ENCODE data around the gene LCLAT1.
"Not testable (repeated sequence)": the region's sequence is repeated elsewhere in the genome, so short reads cannot be mapped to it uniquely, and the experiment has no call there.

LCLAT1 gene

DNA sequence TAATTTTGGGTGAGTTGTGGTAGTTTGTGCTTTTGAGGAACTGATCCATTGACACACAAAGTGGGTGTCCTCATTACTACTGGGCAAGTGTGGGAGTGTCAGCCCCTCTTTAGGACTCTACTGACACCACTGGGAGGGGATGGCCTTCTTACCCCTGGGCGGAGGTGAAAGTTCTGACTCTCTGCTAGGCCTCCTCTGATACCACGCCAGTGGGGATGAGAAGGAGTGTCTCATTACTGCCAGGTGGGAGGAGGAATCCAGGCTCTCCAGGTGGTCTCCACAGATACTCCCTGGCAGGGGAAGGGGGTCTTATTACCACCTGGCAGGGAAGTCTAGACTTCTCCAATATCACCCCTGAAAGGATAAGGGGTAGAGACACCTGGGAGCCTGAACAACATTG, 9.1 kb downstream of the LCLAT1 start:
- no peak for DNase-seq

DNA sequence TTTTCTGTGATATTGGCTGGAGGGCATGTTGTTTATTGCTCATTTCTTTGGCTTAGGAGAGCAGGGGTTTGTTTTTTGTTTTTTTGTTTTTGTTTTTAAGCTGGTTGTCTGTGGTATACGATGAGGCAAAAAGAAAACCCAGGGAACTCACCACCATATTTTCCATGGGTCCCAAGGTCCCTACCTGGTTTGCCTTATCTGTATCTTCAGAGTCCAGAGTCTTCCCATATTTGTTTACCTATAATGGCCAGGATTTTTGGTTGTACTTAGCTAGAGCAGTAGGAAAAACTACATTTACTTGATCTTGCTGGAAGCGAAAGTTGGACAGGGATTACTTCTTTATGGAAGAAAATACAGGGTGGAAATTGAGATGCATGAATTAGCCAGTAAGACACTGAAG, 9.5 kb downstream of the LCLAT1 start:
- DNase-seq, result no peak

DNA sequence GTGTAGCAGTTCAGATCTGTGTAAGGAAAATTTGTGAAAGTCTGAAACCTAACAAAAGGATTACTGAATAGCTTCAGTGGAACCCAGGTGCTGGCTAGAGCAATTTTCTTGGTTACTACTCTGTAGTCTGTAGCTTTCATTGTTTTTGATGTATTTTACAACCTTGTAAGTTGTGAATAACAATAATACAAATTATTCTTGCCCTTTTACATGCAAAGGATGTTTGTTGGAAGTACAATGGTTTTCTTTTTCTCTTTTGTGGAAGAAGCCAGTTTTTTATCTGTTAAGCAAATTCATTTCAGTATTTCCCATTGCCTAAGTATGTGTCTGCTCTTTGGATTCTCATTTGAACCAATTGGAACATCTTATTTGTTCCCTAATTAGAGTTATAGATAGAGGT, 10.2 kb downstream of the LCLAT1 start:
- no peak for DNase-seq

DNA sequence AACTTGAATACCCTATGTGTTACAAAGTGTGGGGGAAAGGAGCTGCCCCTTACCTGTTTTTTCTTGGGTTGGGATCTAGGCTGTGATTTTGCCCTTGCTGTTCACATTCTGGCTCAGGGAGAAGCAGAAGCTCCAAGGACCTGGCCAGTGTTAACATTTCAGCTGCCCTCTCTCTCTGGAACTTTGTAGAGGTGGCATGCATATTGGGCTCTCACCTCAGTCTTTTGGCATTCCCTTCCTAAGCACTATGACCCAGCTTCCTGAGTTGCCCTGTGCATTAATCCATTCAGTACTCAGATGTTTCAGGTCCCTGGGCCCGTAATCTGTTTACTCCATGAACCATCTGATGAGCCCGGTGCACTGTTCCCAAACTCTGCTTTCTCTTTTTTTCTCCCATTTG, 12.1 kb downstream of the LCLAT1 start:
- no peak for DNase-seq

DNA sequence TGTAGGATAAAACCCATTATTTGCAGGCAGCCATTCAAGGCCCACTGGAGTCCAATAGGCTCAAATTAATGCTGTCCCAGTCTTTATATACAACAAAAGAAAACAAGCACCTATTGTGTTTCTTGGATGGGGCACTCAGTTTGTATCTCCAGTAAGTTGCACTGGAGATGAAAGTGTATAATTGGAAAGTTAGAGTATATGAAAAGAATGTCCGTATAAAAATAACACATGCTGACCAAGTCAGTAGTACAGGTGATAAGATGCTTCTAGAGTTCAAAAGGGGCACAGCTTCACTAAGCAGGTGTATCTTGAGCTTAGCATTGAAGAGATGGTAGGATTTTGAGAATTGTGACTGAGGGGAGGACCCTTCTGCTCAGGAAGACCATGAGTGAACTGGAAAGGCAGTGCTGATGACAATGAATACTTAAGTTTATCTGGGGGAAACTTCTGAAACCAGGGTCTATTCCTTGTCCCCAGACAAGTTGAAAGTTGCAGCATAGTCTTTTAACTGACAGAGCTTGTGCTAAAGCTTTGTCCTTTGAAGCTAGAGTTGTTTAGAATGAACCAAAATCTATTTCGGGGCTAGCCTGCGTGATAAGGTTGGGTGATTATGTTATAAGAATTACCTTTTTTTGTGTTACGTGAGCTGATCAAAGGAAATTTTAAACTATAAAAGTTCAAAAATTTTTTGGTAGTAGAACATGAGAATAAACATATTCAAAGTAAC, 15.2 kb downstream of the LCLAT1 start:
- no peak for DNase-seq

DNA sequence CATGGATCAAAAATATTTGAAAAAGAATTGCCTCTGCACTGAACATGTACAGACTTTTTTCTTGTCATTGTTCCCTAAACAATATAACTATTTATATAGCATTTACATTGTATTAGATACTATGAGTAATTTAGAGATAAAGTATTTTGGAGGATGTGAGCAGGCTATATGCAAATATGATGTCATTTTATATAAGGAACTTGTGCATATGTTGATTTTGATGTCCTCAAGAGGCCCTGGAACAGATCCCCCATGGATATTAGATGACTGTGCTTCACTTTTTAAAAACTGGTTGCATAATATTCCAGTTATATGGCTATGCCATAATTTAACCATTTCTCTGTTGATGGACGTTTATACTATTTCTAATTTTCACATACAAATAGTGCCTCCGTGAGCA, 16.5 kb downstream of the LCLAT1 start:
- no peak for DNase-seq

DNA sequence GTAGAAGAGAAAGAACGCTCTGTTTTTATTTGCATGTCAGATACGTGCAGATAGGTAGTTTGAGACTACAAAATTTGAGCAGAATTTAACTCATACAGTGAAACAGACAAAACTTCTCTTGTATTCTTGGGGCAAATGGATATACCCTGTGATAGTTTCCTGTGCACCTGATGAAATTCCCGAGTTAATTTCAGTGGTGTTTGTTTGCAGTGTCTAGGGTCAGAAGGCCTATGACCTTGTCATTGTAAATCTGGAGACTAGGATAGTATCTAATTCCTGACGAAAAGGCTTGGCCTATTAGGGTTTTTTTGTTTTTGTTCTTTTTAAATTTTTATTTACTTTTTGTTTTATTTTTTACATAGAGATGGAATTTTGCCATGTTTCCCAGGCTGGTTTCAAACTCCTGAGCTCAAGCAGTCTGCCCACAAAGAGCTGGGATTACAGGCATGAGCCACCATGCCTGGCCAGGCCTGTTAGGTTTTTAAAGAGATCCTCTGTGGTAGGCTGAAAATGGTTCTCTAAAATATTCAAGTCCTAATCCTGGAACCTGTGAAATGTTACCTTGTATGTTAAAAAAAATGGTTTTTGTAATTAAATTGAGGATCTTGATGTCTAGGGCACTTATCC, 17.6 kb downstream of the LCLAT1 start:
- DNase-seq, result no peak

DNA sequence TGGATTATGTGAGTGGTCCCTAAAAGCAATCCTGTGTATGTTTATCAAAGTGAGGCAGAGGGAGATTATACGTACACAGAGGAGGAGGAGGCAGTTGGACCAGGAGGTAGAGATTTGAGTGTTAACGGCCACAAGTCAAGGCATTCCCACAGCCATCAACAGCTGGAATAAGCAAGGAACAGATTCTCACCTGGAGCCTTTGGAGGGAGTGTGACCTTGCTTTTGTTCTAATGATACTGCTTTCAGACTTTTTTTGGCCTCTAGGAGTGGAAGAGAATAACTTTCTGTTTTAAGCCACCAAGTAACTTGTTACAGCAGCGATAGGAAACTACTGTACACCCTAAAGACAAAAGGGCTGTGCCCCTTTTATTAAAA, 18.1 kb downstream of the LCLAT1 start:
- DNase-seq, result peak; percentile 72 to 74

DNA sequence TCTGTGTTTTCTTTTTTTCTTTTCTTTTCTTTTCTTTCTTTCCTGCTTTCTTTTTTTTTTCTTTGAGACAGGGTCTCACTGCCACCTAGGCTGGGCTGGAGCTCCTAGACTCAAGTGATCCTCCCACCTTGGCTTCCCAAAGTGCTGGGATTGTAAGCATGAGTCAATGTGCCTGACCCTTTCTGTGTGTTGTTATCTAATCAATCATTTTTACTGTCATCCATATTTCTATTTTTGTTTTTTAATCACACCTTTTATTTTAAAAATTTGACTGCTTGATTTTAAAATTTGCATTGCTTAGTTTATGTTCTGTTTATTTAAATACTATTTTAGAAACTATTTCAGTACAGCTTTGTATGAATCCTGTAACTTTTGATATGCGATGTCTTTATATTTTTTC, 19.2 kb downstream of the LCLAT1 start:
- DNase-seq, result no peak

DNA sequence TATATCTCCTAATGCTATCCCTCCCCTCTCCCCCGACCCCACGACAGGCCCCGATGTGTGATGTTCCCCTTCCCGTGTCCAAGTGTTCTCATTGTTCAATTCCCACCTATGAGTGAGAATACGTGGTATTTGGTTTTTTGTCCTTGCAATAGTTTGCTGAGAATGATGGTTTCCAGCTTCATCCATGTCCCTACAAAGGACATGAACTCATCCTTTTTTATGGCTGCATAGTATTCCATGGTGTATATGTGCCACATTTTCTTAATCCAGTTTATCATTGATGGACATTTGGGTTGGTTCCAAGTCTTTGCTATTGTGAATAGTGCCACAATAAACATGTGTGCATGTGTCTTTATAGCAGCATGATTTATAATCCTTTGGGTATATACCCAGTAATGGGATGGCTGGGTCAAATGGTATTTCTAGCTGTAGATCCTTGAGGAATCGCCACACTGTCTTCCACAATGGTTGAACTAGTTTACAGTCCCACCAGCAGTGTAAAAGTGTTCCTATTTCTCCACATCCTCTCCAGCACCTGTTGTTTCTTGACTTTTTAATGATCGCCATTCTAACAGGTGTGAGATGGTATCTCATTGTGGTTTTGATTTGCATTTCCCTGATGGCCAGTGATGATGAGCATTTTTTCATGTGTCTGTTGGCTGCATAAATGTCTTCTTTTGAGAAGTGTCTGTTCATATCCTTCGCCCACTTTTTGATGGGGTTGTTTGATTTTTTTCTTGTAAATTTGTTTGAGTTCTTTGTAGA, 20.2 kb downstream of the LCLAT1 start:
- DNase-seq, result not testable (repeated sequence)

DNA sequence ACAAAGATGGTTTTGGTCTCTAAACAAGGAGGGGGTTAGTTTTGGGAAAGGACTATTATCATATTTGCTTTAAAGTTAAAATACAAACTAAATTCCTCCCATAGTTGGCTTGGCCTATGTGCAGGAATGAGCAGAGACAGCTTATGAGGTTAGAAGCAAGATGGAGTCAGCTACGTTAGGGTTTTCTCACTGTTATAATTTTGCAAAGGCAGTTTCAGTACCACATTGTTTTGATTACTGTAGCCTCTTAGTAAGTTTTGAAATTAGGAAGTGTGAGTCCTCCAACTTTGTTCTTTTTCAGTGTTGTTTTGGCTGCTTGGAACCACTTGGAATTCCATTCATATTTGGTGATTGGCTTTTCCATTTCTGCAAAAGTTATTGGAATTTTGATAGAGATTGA, 23.4 kb downstream of the LCLAT1 start:
- DNase-seq, result no peak

DNA sequence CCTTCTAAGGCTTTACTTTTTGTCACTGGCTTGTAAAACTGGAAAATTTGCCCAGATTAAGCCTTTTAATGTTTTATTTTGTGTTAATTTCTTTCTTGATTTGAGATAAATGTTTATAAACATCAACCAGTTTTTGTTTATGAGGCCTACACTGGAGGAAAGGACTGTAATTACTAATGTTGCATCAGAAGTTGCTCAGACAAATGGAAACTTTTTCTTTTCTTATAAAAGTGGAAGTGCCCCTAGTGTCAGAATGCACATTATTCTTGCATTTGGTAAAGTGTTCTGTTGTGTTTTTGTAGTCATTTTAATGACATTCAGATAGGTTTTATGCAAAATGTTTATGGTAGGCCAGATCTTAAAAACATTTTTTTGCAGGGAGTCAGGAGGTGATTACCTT, 25.3 kb downstream of the LCLAT1 start:
- DNase-seq, result no peak

DNA sequence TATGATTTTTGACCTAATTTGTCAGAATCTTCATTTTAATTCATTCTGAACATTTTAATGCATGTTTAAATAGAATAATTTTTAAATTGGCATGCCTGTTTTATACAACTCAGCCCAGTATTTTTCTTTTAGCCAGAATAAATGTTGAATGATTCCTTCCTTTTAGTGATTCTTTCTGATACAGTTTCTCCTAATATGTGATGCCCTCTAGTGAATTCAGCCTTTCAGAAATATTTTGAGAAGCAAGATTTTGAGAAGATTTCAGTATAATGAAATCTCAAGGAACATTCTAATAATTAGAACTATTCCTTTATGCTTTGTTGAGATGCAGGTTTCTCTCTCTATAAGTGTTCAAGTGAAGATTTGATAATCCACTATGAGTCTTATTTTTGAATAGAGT, 28.5 kb downstream of the LCLAT1 start:
- peak in 1 of 2 experiments; percentile 3 for DNase-seq

DNA sequence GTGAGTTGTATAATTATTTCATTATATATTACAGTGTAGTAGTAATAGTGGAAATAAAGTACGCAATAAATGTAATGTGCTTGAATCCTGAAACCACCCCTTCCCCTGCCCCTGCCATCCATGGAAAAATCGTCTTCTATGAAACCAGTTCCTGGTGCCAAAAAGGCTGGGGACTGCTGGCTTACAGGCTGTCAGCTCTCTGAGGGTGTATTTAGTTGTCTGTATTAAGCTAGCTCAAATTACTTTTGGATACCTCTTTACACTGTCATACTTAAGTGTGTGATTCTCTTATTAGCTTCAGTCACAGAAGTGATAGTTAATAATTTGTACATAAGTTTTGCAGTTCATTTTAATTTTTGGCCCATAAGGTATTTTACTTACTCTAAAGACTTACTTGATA, 29.6 kb downstream of the LCLAT1 start:
- DNase-seq, result peak in 1 of 2 experiments; percentile 11

DNA sequence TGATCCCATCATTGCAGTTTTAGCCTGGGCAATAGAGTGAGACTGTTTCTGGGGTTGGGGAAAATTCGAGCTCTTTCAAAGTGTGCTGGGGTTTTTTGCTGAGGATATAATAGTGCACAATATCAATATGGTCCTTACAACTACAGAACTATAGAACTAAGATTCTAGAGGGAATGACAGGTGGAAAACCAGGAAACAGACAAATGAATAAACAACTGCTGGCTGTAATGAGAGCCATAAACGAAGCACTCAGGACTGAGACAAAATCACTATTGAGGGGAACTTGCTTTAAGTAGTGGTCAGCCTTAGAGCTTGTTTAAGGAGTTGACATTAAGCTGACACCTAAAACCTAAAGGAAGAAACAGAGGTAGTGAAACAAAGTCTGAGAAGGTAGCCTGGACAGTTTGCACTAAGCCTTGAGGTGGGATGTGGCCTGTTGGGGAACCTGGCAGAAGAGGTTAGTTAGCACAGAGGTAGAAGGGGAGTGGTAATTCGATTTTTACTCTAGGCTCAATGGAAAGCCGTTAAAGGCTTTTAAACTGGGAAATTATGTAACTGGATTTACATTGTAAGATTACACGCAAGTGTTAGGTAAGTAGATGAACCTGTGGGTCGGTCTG, 33.8 kb downstream of the LCLAT1 start:
- DNase-seq, result no peak

DNA sequence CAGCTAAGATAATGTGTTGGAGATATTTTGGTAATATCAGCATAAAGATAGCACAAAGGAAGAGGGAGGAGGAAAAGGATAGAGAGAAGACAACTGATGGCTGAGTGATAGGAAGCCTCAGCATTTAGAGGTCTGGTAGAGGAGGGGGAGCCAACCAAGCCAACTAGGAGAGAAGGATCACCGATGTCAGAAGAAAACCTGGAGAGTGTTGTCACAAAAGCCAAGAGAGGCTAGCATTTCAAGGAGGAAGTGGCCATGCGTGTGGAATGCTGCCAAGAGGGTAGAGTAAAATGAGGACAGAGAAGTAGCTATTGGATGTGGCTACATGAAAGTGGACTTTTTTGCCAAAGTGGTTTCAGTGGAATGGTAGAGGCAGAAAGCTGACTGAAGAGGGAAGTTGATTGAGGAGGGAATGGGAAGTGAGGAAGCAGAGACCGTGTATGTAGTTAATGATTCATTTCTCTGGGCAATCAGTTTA, 34.3 kb downstream of the LCLAT1 start:
- DNase-seq, result no peak

DNA sequence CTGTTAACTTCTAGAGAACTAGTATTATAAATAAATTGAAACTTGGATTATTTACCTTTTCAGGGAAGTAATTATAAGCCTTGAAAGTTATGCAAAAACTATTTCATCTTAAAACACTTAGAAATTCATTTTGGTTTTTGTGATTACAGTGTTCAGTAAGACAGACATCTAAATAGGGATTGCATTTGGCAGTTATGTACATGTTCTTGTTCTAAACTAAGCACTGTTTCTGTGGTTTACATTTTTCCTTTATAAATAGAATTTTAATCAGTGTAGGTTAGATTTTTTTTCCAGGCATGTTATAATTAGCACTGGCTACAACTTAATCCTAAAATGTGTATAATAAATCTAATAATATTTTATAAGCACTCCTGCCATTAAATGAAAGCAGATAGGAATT, 35.0 kb downstream of the LCLAT1 start:
- no peak for DNase-seq

DNA sequence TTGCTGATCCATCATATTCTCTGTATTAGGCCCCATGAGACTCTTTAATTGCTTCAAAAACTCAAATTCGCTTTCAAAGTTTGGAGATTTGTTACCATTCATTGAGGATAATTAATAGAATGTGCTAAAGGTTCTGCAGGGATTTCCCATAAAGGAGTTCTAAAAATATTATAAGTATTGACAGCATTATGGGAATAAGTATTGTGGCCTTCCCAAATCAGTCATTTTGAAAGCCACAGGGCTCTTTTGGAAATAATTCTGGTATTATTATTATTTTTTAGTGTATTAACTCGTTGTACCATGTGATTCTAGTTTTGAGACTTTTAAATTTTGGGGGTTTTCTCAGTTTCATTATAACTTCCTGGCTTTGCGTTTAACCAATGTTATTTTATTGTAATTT, 37.1 kb downstream of the LCLAT1 start:
- no peak for DNase-seq

DNA sequence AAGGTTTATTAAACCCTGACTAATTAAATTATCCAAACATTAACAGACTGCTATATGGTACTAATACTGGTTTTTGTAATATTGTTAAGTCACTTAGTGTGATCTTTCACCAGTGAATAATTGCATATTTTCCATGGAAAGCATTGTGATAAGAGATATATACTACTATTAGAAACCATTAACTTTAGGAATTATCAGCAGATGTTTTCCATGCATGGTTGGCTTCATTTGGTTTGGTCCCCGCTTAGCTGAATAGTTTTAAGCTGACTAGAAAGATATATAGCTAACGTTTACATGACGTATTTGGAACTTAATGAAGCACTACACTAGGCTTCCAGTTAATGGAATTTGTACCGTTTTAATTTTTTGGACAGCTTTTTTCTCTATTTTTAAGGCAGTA, 37.9 kb downstream of the LCLAT1 start:
- peak in 1 of 2 experiments; percentile 21 for DNase-seq

DNA sequence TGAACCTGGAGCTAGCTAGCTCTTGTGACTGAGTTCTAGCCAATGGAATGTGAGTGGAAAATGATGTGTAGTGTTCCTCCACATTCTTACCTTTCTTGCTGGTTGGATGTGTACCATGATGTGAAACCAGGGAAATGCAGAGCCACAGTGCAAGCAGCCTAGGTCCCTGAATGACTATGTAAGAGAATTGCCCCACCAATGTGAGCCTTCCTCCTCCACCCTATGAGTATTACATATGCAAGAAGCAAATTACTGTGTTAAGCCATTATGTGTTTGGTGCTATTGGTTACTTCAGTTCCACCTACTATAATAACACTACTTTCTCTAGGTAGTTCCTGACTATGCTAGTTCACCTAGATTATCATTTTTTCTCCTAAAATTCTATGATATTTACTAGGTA, 39.6 kb downstream of the LCLAT1 start:
- no peak for DNase-seq

DNA sequence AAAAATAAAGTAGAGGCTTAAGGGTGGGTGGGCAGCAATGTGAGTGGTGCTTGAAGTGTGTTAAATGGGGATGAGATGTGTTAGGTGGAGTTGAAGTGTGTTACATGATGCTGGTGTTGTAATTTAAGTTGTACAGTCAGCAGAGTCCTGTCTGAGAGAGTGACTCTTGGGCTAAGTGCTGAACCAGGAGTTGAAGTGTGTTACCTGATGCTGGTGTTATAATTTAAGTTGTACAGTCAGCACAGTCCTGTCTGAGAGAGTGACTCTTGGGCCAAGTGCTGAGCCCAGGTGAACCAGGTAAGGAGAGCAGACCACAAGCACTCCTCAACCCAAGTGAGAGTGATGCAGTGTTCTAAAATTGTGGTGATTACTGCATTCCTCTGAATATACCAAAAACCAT, 40.6 kb downstream of the LCLAT1 start:
- DNase-seq, result peak in 1 of 2 experiments; percentile 36

DNA sequence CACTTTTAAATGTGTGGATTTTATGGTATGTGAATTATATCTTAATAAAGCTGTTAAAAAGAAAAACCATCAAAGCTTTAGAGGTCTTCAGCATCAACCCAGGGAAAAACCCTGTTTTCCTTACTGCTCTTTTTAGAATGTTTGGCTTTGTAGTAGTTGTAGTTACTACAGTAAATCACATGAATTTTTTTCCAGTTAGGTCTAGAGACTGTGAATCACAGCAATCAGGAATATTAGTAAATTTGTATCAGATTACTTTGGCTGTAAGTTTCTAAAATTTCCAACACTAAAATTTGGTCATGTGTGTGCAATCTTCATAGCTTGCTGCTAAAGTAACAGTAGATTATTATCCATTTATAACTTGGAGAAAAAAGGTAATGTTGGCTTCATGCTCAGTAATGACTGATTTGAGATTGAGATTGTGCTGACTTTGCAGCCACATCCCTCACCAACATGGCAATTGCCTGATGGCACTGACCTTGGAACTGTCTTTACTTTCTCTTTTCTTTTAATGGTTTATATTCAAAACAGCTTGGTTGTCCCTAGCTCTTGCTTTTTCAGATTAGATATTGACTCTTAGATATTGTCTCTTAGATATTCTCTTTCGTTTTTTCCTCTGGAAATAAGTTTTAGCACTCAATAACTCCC, 41.1 kb downstream of the LCLAT1 start:
- DNase-seq, result no peak

DNA sequence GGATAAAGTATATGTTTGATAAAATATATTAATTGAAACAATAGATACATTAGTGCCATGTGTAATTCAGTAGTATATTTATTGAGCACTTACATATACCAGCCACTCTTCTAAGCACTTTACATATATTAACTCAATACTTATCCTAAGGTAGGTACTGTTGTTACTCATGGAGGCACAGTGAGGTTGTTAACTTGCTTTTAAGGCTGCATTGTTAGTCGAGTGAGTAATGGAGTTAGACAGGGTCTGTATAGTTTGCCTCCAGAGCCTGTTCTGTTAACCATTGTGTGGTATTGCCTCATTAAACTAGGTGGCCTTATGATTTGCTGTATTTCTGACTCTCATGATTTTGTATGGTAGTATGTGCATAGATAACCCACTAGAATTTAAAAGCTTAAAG, 44.2 kb downstream of the LCLAT1 start:
- DNase-seq, result no peak

Measured in NCI-H524 (cell line).